Activated B cell treated with CpG ODN at 0.5 μM for 24 hours (primary cell): ENCODE results near the gene KLF13. TPM values are rescaled to one million over a fixed set of nuclear protein-coding genes. Genes with fewer than 3 reads are reported as not detected.

Experiments used
- ATAC-seq: fragments of 200-7000 bp; cut with Tn5 transposase; one replicate; pipeline ENCODE4 v1.10.0; 2021; ENCODE audit warnings: low read depth, mild to moderate bottlenecking, moderate library complexity
- CTCF ChIA-PET: fragments of 350-600 bp; sonication (Branson Sonifier 250); formaldehyde crosslinking; loops from one replicate; lab custom pipeline; 2021; ENCODE audit warnings: antibody characterized with exemption; lab: Charles Lee
- POLR2A ChIA-PET: fragments of 350-600 bp; sonication (Branson Sonifier 250); formaldehyde crosslinking; loops from one replicate; lab custom pipeline; 2021; ENCODE audit warnings: antibody characterized with exemption; lab: Charles Lee
- DNase-seq: peaks from one replicate; pipeline ENCODE4 v3.0.0; 2022
- H3K27ac Mint-ChIP-seq: one replicate; pipeline ENCODE4 v1.8.0; 2020; ENCODE audit warnings: mixed read lengths
- H3K27me3 Mint-ChIP-seq: one replicate; pipeline ENCODE4 v1.8.0; 2021; ENCODE audit warnings: mixed read lengths
- H3K36me3 Mint-ChIP-seq: one replicate; pipeline ENCODE4 v1.8.0; 2021; ENCODE audit warnings: low read depth, mixed read lengths
- H3K4me1 Mint-ChIP-seq: one replicate; pipeline ENCODE4 v1.8.0; 2021; ENCODE audit warnings: mixed read lengths
- H3K4me3 Mint-ChIP-seq: one replicate; pipeline ENCODE4 v1.8.0; 2020; ENCODE audit warnings: mild to moderate bottlenecking, mixed read lengths
- H3K9me3 Mint-ChIP-seq: one replicate; pipeline ENCODE4 v1.8.0; 2020; ENCODE audit warnings: mixed read lengths
- intact Hi-C: fragments of 100-400 bp; cut with micrococcal nuclease; formaldehyde crosslinking; loops from one replicate; pipeline ENCODE4 v1.15.1; 2024
- total RNA-seq: library from RNA; stranded (reverse); gene quantifications from 2 replicates; pipeline ENCODE4 v1.2.3, GENCODE V29; 2022
- TF ChIP-seq, protein P1 (sequence below): fragments of 200-600 bp; IDR thresholded peaks from one replicate; pipeline ENCODE4 v1.8.0; 2022; ENCODE audit warnings: antibody characterized with exemption, mild to moderate bottlenecking

The KLF13 gene
- total RNA-seq, 1 donor from 2014 or later: 178 TPM

DNA sequence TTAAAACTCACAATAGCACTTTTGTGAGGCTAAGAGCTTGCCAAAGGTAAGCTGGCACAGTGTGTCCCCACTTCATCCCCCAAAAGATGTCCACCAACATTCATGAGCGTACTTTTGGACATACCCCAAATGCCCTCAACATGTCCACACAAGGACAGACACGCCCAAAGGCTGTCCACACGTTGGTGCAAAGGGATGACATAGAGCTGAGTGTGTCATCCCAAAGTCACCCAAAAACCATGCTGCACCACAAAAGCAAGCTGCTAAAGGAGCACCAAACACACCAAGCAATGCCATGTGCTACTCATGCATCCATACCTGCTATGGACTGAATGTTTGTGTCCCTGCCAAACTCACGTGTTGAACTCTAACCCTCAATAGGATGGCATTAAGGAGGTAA is 57.9 kb downstream of the KLF13 start:
- peaks cover 4% of the 10 kb centered on the region for H3K4me1 Mint-ChIP-seq
- no peaks in the 10 kb centered on the region for H3K27me3 Mint-ChIP-seq
- H3K4me3 Mint-ChIP-seq: no peak overlapping the region
- intact Hi-C loops: no loop called here
- no peak for ATAC-seq
- H3K27ac Mint-ChIP-seq: no peak overlapping the region
- POLR2A ChIA-PET: interaction anchor here (1.2 kb wide), 1 partner anchor 50 kb away, joined by 3 read pairs; no protein-coding TSS in a partner anchor
- DNase-seq: no peak
- CTCF ChIA-PET: no interaction called here
- peaks cover 25% of the 10 kb centered on the region for H3K36me3 Mint-ChIP-seq
- no peaks in the 10 kb centered on the region for H3K9me3 Mint-ChIP-seq
- TF ChIP-seq, protein P1, sequence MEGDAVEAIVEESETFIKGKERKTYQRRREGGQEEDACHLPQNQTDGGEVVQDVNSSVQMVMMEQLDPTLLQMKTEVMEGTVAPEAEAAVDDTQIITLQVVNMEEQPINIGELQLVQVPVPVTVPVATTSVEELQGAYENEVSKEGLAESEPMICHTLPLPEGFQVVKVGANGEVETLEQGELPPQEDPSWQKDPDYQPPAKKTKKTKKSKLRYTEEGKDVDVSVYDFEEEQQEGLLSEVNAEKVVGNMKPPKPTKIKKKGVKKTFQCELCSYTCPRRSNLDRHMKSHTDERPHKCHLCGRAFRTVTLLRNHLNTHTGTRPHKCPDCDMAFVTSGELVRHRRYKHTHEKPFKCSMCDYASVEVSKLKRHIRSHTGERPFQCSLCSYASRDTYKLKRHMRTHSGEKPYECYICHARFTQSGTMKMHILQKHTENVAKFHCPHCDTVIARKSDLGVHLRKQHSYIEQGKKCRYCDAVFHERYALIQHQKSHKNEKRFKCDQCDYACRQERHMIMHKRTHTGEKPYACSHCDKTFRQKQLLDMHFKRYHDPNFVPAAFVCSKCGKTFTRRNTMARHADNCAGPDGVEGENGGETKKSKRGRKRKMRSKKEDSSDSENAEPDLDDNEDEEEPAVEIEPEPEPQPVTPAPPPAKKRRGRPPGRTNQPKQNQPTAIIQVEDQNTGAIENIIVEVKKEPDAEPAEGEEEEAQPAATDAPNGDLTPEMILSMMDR: no peak

DNA sequence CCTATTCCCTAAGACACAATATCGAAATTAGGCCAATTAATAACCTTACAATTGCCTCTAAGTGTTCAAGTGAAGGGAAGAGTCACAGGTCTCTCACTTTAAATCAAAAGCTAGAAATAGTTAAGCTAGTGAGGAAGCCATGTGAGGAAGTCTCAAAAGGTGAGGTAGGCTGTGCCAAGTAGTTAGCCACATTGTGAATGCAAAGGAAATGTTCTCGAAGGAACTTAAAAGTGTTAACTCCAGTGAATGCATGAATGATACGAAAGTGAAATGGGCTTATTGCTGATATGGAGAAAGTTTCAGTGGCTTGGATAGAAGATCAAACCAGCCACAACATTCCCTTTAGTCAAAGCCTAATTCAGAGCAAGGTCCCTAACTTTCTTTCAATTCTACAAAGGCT is 59.1 kb downstream of the KLF13 start:
- Mint-ChIP-seq H3K36me3 (peaks cover 13% of the 10 kb centered on the region), H3K27ac (no peak overlapping the region), H3K4me3 (no peak overlapping the region), H3K4me1 (peaks cover 4% of the 10 kb centered on the region), H3K9me3 (no peaks in the 10 kb centered on the region), H3K27me3 (no peaks in the 10 kb centered on the region)
- intact Hi-C loops: no loop called here
- POLR2A ChIA-PET: interaction anchor here (0.5 kb wide), 1 partner anchor 124 kb away, joined by 6 read pairs; no protein-coding TSS in a partner anchor
- DNase-seq: no peak
- TF ChIP-seq, protein P1: no peak
- CTCF ChIA-PET: no interaction called here
- ATAC-seq: no peak

DNA sequence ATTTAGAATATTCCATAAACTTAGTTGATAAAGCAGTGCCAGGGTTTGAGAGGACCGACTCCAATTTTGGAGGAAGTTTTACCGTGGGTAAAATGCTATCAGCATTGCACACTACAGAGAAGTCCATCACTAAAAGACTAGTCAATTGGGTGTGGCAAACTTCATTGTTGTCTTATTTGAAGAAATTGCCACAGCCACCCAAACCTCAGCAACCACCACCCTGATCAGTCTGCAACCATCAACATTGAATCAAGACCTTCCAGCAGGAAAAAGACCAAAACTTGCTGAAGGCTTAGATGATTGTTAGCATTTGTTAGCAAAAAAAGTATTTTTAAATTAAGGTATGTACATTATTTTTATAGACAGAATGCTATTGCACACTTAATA is 60.5 kb downstream of the KLF13 start:
- DNase-seq: no peak
- Mint-ChIP-seq H3K27me3 (no peaks in the 10 kb centered on the region), H3K4me3 (no peak overlapping the region), H3K36me3 (peaks cover 4% of the 10 kb centered on the region), H3K4me1 (peaks cover 6% of the 10 kb centered on the region), H3K9me3 (no peaks in the 10 kb centered on the region), H3K27ac (no peak overlapping the region)
- intact Hi-C loops: no loop called here
- CTCF ChIA-PET: interaction anchor here (0.7 kb wide), 1 partner anchor 101 kb away, joined by 3 read pairs; no protein-coding TSS in a partner anchor
- TF ChIP-seq, protein P1: no peak
- ATAC-seq: no peak
- POLR2A ChIA-PET: no interaction called here

DNA sequence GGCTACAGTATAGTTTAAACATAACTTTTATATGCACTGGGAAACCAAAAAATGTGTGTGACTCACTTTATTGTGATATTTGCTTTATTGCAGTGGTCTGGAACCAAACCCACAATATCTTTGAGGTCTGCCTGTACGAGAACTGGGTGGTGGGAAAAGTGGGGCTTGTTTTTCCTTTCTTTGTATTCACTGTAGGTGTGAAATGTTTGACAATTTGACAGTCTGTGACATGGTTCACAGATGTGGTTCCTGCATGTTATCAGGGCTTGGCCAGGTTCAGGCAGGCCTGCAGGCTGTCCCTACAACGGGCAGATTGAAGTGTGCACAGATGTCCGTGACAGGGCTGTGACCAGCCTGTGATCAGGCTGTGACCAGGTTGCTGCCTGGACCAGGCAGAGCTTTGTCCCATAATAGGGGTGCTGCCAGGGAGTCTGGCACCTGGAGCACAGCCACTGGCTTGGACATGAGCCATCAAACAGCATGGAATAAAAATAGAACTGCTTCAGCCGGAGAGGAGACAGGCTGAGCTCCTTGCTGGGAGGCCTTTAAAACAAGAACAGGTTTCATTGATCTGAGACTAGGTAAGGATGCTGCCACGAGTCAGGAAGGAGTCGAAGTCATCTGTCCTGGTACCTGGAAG is 61.0 kb downstream of the KLF13 start:
- Mint-ChIP-seq H3K27ac (no peak overlapping the region), H3K36me3 (peaks cover 4% of the 10 kb centered on the region), H3K4me3 (no peak overlapping the region), H3K9me3 (no peaks in the 10 kb centered on the region), H3K27me3 (no peaks in the 10 kb centered on the region), H3K4me1 (peaks cover 7% of the 10 kb centered on the region)
- DNase-seq (no peak), ATAC-seq (no peak)
- POLR2A ChIA-PET: no interaction called here
- intact Hi-C loops: no loop called here
- CTCF ChIA-PET: no interaction called here
- TF ChIP-seq, protein P1: no peak

DNA sequence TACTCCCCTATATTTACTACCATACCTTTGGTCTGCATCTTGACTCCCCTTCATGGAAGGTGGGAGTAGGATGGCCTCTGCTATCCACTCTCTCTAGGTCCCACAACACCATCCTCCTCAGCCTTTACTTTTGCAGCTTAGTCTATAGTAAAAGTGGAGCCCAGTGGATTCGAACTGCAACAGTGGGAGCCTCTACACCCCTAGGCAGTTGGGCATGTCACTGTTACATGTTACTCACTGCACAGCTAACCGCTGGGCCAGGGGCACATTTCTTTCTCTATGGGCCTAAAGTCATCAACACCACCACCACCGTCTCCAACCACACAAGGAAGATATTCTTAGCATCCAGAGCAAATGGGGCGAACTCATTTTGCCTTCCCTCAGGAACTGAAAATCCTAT is 62.9 kb downstream of the KLF13 start:
- Mint-ChIP-seq H3K27me3 (no peaks in the 10 kb centered on the region), H3K4me1 (peaks cover 14% of the 10 kb centered on the region), H3K9me3 (no peaks in the 10 kb centered on the region), H3K4me3 (no peak overlapping the region), H3K36me3 (peaks cover 2% of the 10 kb centered on the region), H3K27ac (no peak overlapping the region)
- ChIA-PET CTCF (interaction anchor here (1.0 to 1.3 kb wide), 2 partner anchors 45 to 99 kb away, joined by 3 to 4 read pairs; no protein-coding TSS in a partner anchor), POLR2A (no interaction called here)
- intact Hi-C loops: no loop called here
- ATAC-seq (no peak), DNase-seq (no peak)
- TF ChIP-seq, protein P1: no peak
